GM23338 (cell line): Measurements from ENCODE around the gene TMA7B. TPM values are rescaled to one million over a fixed set of nuclear protein-coding genes. Genes with fewer than 3 reads are reported as not detected.

ENCODE experiments used
- ATAC-seq: fragments of 200-7000 bp; cut with Tn5 transposase; 3 replicates; pipeline ENCODE4 v1.9.1; 2020
- DNase-seq: peaks from one replicate; pipeline ENCODE4 v3.0.0-alpha.2; 2015; ENCODE audit warnings: low spot score
- H2AFZ ChIP-seq: fragments of 200-600 bp; sonication (generic); 2 replicates; pipeline ENCODE4 v1.8.0; 2016; ENCODE audit warnings: antibody characterized with exemption, mild to moderate bottlenecking, moderate library complexity
- H3F3A ChIP-seq: fragments of 200-600 bp; sonication (generic); replicated peaks from 2 replicates; pipeline ENCODE4 v1.8.0; 2017; ENCODE audit warnings: antibody characterized with exemption, mixed run types, low read depth
- H3K27ac ChIP-seq: fragments of 200-600 bp; sonication (generic); 2 replicates; pipeline ENCODE4 v1.6.1; 2016; ENCODE audit warnings: low read depth
- H3K27me3 ChIP-seq: fragments of 200-600 bp; sonication (generic); 2 replicates; pipeline ENCODE4 v1.8.0; 2016; ENCODE audit warnings: mild to moderate bottlenecking, mixed run types, moderate library complexity; ENCODE audit not compliant: insufficient read depth
- H3K36me3 ChIP-seq: fragments of 200-600 bp; sonication (generic); 2 replicates; pipeline ENCODE4 v1.8.0; 2016; ENCODE audit warnings: mild to moderate bottlenecking; ENCODE audit not compliant: insufficient read depth
- H3K4me1 ChIP-seq: fragments of 200-600 bp; sonication (generic); 2 replicates; pipeline ENCODE4 v1.8.0; 2016; ENCODE audit warnings: mild to moderate bottlenecking, moderate library complexity; ENCODE audit not compliant: insufficient read depth
- H3K4me2 ChIP-seq: fragments of 200-600 bp; sonication (generic); 2 replicates; pipeline ENCODE4 v1.7.1; 2017; ENCODE audit warnings: mixed run types
- H3K4me3 ChIP-seq: fragments of 200-600 bp; sonication (generic); 2 replicates; pipeline ENCODE4 v1.6.1; 2016; ENCODE audit warnings: mixed run types
- H3K79me2 ChIP-seq: fragments of 200-600 bp; sonication (generic); replicated peaks from 2 replicates; pipeline ENCODE4 v1.8.0; 2017; ENCODE audit warnings: mild to moderate bottlenecking; ENCODE audit not compliant: insufficient read depth
- H3K9me2 ChIP-seq: fragments of 200-600 bp; sonication (generic); 2 replicates; pipeline ENCODE4 v1.8.0; 2017; ENCODE audit not compliant: insufficient read depth
- H4K20me1 ChIP-seq: fragments of 200-600 bp; sonication (generic); replicated peaks from 2 replicates; pipeline ENCODE4 v1.8.0; 2017; ENCODE audit warnings: mild to moderate bottlenecking; ENCODE audit not compliant: insufficient read depth
- H3K27ac Mint-ChIP-seq: 2 replicates; pipeline ENCODE4 v1.8.0; 2020; ENCODE audit warnings: inconsistent platforms, mild to moderate bottlenecking, moderate library complexity, mixed read lengths
- H3K27me3 Mint-ChIP-seq: 3 replicates; pipeline ENCODE4 v1.8.0; 2022; ENCODE audit warnings: low read depth, mild to moderate bottlenecking, moderate library complexity, mixed read lengths, inconsistent platforms; ENCODE audit not compliant: insufficient read depth, poor library complexity
- H3K36me3 Mint-ChIP-seq: 3 replicates; pipeline ENCODE4 v1.8.0; 2021; ENCODE audit warnings: low read depth, mild to moderate bottlenecking, inconsistent platforms, moderate library complexity, mixed read lengths
- H3K4me1 Mint-ChIP-seq: 3 replicates; pipeline ENCODE4 v1.8.0; 2020; ENCODE audit warnings: mild to moderate bottlenecking, inconsistent platforms, mixed read lengths
- H3K4me3 Mint-ChIP-seq: 3 replicates; pipeline ENCODE4 v1.8.0; 2021; ENCODE audit warnings: moderate library complexity, mild to moderate bottlenecking, inconsistent platforms, mixed read lengths
- H3K9me3 Mint-ChIP-seq: 3 replicates; pipeline ENCODE4 v1.8.0; 2020; ENCODE audit warnings: moderate library complexity, mild to moderate bottlenecking, inconsistent platforms, mixed read lengths
- CTCF ChIP-seq, 2 experiments: fragments of 200-600 bp in 1 of 2; sonication (generic) in 1 of 2; conservative IDR thresholded peaks; 2 replicates each; pipeline versions ENCODE4 v1.5.1 to v1.6.1; 2016 to 2017; ENCODE audit warnings: antibody characterized with exemption in 2 of 2, low read depth in 2 of 2, mild to moderate bottlenecking in 2 of 2, moderate library complexity in 1 of 2
- EZH2phosphoT487 ChIP-seq: fragments of 200-600 bp; sonication (generic); IDR thresholded peaks from one replicate; pipeline ENCODE4 v1.8.1; 2018; ENCODE audit warnings: antibody characterized with exemption; ENCODE audit not compliant: unreplicated experiment
- NANOG ChIP-seq: IDR thresholded peaks from 2 replicates; pipeline ENCODE4 v1.6.1; 2016; ENCODE audit warnings: antibody characterized with exemption, borderline replicate concordance
- POLR2AphosphoS5 ChIP-seq: IDR thresholded peaks from 2 replicates; pipeline ENCODE4 v1.6.1; 2016; ENCODE audit warnings: antibody characterized with exemption, low read depth
- STAT1 ChIP-seq: IDR thresholded peaks from one replicate; pipeline ENCODE4 v1.6.1; 2016; ENCODE audit warnings: antibody characterized with exemption; ENCODE audit not compliant: unreplicated experiment
- ZNF331 ChIP-seq: fragments of 250-450 bp; sonication (Bioruptor Pico); IDR thresholded peaks from 2 replicates; pipeline ENCODE4 v1.5.0; 2020; ENCODE audit warnings: low read depth, mild to moderate bottlenecking, moderate library complexity
- ZNF462 ChIP-seq: fragments of 250-450 bp; sonication (Bioruptor Pico); IDR thresholded peaks from 2 replicates; pipeline ENCODE4 v1.5.0; 2020; ENCODE audit warnings: mild to moderate bottlenecking, moderate library complexity
- polyA plus RNA-seq: library from polyadenylated mRNA; unstranded; fragments of >200 nt; fragmentation: Nextera tagmentation; extraction: Ambion mirVana; gene quantifications from 2 replicates; pipeline ENCODE4 v1.2.1, GENCODE V29; 2016
- total RNA-seq: library from RNA; depleted of rRNA; stranded (reverse); fragments of >200 nt; shearing (Covaris generic); gene quantifications from 2 replicates; pipeline ENCODE4 v1.2.3, GENCODE V29; 2014

Gene TMA7B
- total and polyA plus RNA-seq, 2 experiments from 2014 or later = not detected

GRCh38 chr22:39916496-39916895 is 43.7 kb upstream of the TMA7B start:
- H3K36me3 ChIP-seq = no peaks in the 10 kb centered on the region
- ATAC-seq = no peak
- no peaks in the 10 kb centered on the region for H4K20me1 ChIP-seq
- H3F3A ChIP-seq = no peaks in the 10 kb centered on the region
- no peak for TF ChIP-seq NANOG
- TF ChIP-seq EZH2phosphoT487 = no peak
- no peak for TF ChIP-seq STAT1
- no peak for TF ChIP-seq CTCF (conservative IDR thresholded peaks at IDR 0.05; ENCODE audit: low read depth in 2 of 2)
- no peak for TF ChIP-seq POLR2AphosphoS5
- TF ChIP-seq ZNF331 = no peak
- TF ChIP-seq ZNF462 = no peak
- no peaks in the 10 kb centered on the region for H3K9me2 ChIP-seq
- H3K27me3 Mint-ChIP-seq = peaks cover 4% of the 10 kb centered on the region
- H2AFZ ChIP-seq = no peak overlapping the region; the same call in 1 of the 2 replicates
- H3K36me3 Mint-ChIP-seq = no peaks in the 10 kb centered on the region
- no peaks in the 10 kb centered on the region for H3K27me3 ChIP-seq
- H3K9me3 Mint-ChIP-seq = no peaks in the 10 kb centered on the region
- H3K4me3 Mint-ChIP-seq = no peak overlapping the region
- no peak for DNase-seq
- H3K4me2 ChIP-seq = no peak overlapping the region
- no peaks in the 10 kb centered on the region for H3K79me2 ChIP-seq
- H3K4me1 ChIP-seq = peaks cover 20% of the 10 kb centered on the region
- H3K4me1 Mint-ChIP-seq = peaks cover 28% of the 10 kb centered on the region
- no peak overlapping the region for H3K4me3 ChIP-seq
- no peak overlapping the region for H3K27ac Mint-ChIP-seq
- H3K27ac ChIP-seq = no peak overlapping the region
